Ectodermal cell (in vitro differentiated cells): ENCODE results near the gene TNFRSF4.
"Not testable (repeated sequence)": the region's sequence is repeated elsewhere in the genome, so short reads cannot be mapped to it uniquely, and the experiment has no call there.

Source experiments
- H3K27ac ChIP-seq: 2 replicates; pipeline ENCODE4 v1.7.0; 2013; ENCODE audit warnings: mild to moderate bottlenecking, low read depth, low read length; ENCODE audit not compliant: insufficient read depth, poor library complexity, severe bottlenecking
- H3K27me3 ChIP-seq: 2 replicates; pipeline ENCODE4 v1.7.0; 2013; ENCODE audit warnings: mild to moderate bottlenecking, low read length; ENCODE audit not compliant: insufficient read depth, control insufficient read depth, poor library complexity, severe bottlenecking
- H3K36me3 ChIP-seq: one replicate; pipeline ENCODE4 v1.7.0; 2013; ENCODE audit warnings: low read length; ENCODE audit not compliant: control insufficient read depth, insufficient read depth
- H3K4me1 ChIP-seq: one replicate; pipeline ENCODE4 v1.7.0; 2013; ENCODE audit warnings: low read length; ENCODE audit not compliant: control insufficient read depth, insufficient read depth
- H3K4me3 ChIP-seq: 2 replicates; pipeline ENCODE4 v1.7.0; 2013; ENCODE audit warnings: low read depth, low read length, control low read depth; ENCODE audit not compliant: insufficient read depth
- H3K9me3 ChIP-seq: 2 replicates; pipeline ENCODE4 v1.7.0; 2013; ENCODE audit warnings: mild to moderate bottlenecking, low read length, moderate library complexity; ENCODE audit not compliant: control insufficient read depth
- WGBS, 2 experiments: methylation state at CpG; one replicate each; pipeline ENCODE4 v1.1.7; 2013; ENCODE audit warnings: missing lambda C conversion rate in 2 of 2; 5-methylcytosine and 5-hydroxymethylcytosine counted together

TNFRSF4 gene

GRCh38 chr1:1255078-1255477 lies 41.1 kb upstream of the TNFRSF4 start:
- Histone ChIP-seq H3K27me3 (no peaks in the 10 kb centered on the region), H3K36me3 (peaks cover 16% of the 10 kb centered on the region), H3K9me3 (no peaks in the 10 kb centered on the region), H3K4me1 (peaks cover 6% of the 10 kb centered on the region), H3K4me3 (no peak overlapping the region), H3K27ac (no peak overlapping the region)
- whole genome bisulfite sequencing, 2 experiments = 96 to 97% methylated on average over 26 of the region's 26 CpGs

DNA sequence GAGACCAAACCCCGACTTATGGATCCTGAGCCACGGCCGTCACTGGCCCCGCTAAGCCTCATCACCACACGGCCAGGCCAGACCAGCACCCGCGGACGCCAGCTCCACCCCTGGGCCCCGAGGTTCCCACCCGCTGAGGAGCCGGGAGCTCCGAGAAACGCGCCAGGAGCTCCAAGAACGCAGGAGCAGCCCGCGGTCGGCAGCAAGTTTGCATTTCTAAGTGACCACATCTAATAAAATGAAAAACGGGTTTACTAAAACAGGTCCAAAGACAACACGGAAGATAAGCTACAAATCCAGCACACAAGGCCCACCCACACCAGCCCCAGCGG lies 40.7 kb upstream of the TNFRSF4 start:
- H3K27me3 ChIP-seq = no peaks in the 10 kb centered on the region
- no peak overlapping the region for H3K4me3 ChIP-seq
- peaks cover 6% of the 10 kb centered on the region for H3K4me1 ChIP-seq
- H3K27ac ChIP-seq = no peak overlapping the region
- WGBS, 2 experiments = 95 to 96% methylated on average over 21 of the region's 21 CpGs
- peaks cover 15% of the 10 kb centered on the region for H3K36me3 ChIP-seq
- no peaks in the 10 kb centered on the region for H3K9me3 ChIP-seq

DNA sequence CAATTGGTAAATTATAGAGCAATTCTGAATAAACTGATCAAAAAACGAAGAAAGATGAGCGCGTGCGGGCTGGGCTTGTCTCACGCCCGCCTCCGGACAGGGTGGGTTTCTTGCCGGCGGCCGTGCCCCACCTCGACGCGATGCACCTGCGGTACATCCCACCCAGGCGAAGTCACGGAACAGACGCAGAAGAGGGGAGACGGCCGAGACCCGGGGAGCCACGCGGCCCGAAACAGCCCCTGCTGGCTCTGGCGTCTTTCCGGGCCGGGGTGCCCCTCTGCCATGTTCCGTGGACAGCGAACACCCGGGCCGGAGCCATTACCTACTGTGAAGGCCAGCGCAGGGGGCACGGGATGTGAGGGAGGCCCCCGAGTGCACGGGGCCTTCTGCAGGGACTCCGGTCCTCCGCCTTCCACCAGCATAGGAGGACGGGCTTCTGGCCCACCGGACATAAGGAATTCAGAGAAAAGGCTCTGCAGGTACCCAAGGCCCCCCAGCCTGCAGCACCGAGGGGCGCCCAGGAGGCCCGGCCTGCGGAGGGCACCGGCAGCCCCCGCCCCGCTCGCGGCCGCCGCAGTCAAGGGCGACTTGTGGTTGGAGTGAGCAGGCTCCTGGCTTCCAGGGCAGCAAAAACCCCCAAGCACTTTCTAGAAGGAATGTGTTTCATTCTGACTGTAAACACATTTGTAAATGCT lies 40.2 kb upstream of the TNFRSF4 start:
- H3K27ac ChIP-seq = no peak overlapping the region
- no peaks in the 10 kb centered on the region for H3K9me3 ChIP-seq
- peaks cover 6% of the 10 kb centered on the region for H3K4me1 ChIP-seq
- H3K4me3 ChIP-seq = no peak overlapping the region
- 97% methylated on average over 50 of the region's 50 CpGs for WGBS, 2 experiments
- peaks cover 10% of the 10 kb centered on the region for H3K36me3 ChIP-seq
- H3K27me3 ChIP-seq = no peaks in the 10 kb centered on the region

DNA sequence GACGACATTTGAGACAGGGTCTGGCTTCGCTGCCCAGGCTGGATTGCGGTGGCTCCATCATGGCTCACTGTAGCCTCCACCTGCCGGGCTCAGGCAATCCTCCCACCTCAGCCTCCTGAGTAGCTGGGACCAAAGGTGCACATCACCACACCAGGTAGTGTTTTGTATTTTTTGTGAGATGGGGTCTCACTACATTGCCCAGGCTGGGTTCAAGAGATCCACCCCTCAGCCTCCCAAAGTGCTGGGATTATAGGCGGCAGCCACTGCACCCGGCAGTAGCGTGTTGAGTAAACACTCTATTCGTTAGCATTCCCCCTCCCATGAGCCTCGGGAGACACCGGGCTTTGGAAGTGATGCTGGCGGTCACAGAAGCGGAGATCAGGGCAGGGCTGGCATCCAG lies 39.4 kb upstream of the TNFRSF4 start:
- Histone ChIP-seq H3K36me3 (peaks cover 9% of the 10 kb centered on the region), H3K4me3 (no peak overlapping the region), H3K27ac (no peak overlapping the region), H3K9me3 (no peaks in the 10 kb centered on the region), H3K4me1 (peaks cover 3% of the 10 kb centered on the region), H3K27me3 (no peaks in the 10 kb centered on the region)
- 93 to 97% methylated on average over 12 of the region's 12 CpGs for WGBS, 2 experiments

- 92 to 93% methylated on average over 16 of the region's 16 CpGs for WGBS, 2 experiments
- H3K4me1 ChIP-seq = no peaks in the 10 kb centered on the region
- peaks cover 8% of the 10 kb centered on the region for H3K36me3 ChIP-seq
- peaks cover 21% of the 10 kb centered on the region for H3K27me3 ChIP-seq
- H3K27ac ChIP-seq = no peak overlapping the region
- H3K9me3 ChIP-seq = no peaks in the 10 kb centered on the region
- no peak overlapping the region for H3K4me3 ChIP-seq
Measured at GRCh38 chr1:1250786-1251284, 36.9 kb upstream of the TNFRSF4 start.

GRCh38 chr1:1248009-1248913 lies 34.3 kb upstream of the TNFRSF4 start:
- not testable (repeated sequence) for H3K27ac ChIP-seq, H3K4me1 ChIP-seq, H3K4me3 ChIP-seq, H3K9me3 ChIP-seq, H3K36me3 ChIP-seq
- peaks cover 25% of the 10 kb centered on the region for H3K27me3 ChIP-seq
- WGBS, 2 experiments = 92 to 93% methylated on average over 20 to 21 of the region's 21 CpGs

- no peaks in the 10 kb centered on the region for H3K4me1 ChIP-seq
- H3K27me3 ChIP-seq = peaks cover 25% of the 10 kb centered on the region
- H3K4me3 ChIP-seq = no peak overlapping the region
- 81 to 82% methylated on average over 25 of the region's 25 CpGs for WGBS, 2 experiments
- no peak overlapping the region for H3K27ac ChIP-seq
- no peaks in the 10 kb centered on the region for H3K36me3 ChIP-seq
- H3K9me3 ChIP-seq = no peaks in the 10 kb centered on the region
Measured at GRCh38 chr1:1247341-1247913, 33.5 kb upstream of the TNFRSF4 start.

- 8 to 9% methylated on average over 74 of the region's 74 CpGs for WGBS, 2 experiments
- Histone ChIP-seq H3K4me3 (peak within 1 kb of the TSS; percentile 4), H3K27me3 (peaks cover 25% of the 10 kb centered on the region), H3K27ac (no peak within 1 kb of the TSS), H3K9me3 (no peaks in the 10 kb centered on the region), H3K4me1 (no peaks in the 10 kb centered on the region), H3K36me3 (no peaks in the 10 kb centered on the region)
Measured at GRCh38 chr1:1246577-1247340, 32.8 kb upstream of the TNFRSF4 start, which contains the start of gene C1QTNF12. TSS of gene C1QTNF12 (minus strand) at chr1:1246722. CDS start at chr1:1246690, 32 bp downstream.

DNA sequence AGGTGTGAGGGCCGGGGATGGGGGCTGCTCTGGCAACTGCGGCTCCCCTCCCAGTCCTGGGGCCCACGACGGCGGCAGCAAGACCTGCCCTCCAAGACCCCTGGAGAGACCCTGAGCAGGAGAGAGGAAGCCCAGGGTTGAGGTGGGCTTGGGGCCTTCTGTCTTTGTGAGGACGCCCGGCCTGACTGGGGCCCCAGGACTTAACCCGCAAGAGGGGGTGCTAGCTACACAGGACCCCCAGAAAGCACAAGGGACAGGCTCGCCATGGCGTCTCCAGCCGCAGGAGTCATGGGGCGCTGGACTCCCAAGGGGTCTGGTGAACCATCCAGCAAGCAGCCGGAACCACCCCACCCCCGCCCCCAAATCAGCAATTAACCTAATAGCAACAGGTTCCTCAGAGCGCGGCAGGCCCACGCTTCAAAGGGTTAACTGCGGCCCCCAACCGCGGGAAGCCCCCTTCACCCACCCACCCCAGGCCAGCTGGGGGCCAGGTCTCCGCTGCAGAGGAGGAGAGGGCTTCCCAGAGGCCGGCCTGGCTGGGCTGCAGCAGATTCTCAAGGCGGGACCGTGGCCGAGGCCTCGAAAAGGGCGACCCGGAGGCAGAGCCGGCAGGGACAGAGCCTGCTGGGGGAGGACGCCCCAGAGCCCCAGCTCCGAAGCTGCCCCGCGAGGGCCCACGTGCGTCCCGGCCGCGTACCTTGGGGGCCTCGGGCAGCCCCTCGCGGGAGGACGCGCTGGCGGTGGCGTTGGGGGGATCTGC lies 32.0 kb upstream of the TNFRSF4 start:
- peak overlapping the region; percentile 4 for H3K4me3 ChIP-seq
- 45 to 48% methylated on average over 44 to 45 of the region's 45 CpGs for WGBS, 2 experiments
- no peaks in the 10 kb centered on the region for H3K36me3 ChIP-seq
- H3K9me3 ChIP-seq = no peaks in the 10 kb centered on the region
- H3K4me1 ChIP-seq = no peaks in the 10 kb centered on the region
- no peak overlapping the region for H3K27ac ChIP-seq
- H3K27me3 ChIP-seq = peaks cover 25% of the 10 kb centered on the region
